ENCODE measurements around the gene SLC36A1. TPM values are rescaled to one million over a fixed set of nuclear protein-coding genes. Genes with fewer than 3 reads are reported as not detected.
A peak's percentile ranks its signal among the peaks of the same experiment; 100 is the strongest.
"Not testable (repeated sequence)": the region's sequence is repeated elsewhere in the genome, so short reads cannot be mapped to it uniquely, and the experiment has no call there.

Gene SLC36A1
- total RNA-seq, 1 experiment from 2014 or later = 7.4 TPM

- H3K9me2 ChIP-seq (ENCODE audit: insufficient read depth); H3K4me2 ChIP-seq (ENCODE audit: low read length); H3K27me3 ChIP-seq (ENCODE audit: insufficient read depth, low read length); H3K79me2 ChIP-seq (ENCODE audit: insufficient read depth, low read length); POLR2A ChIA-PET; H3K9ac ChIP-seq (ENCODE audit: low read length); H3K9me3 ChIP-seq (ENCODE audit: control insufficient read depth in 1 of 2, insufficient read depth in 1 of 2, low read depth in 1 of 2, low read length in 2 of 2); RAD21 ChIA-PET (ENCODE audit: low non-redundant PET in 1 of 2, low total read pairs in 2 of 2, uncharacterized antibody in 2 of 2, unreplicated experiment in 2 of 2); H2AFZ ChIP-seq (ENCODE audit: low read depth, low read length, poor library complexity, severe bottlenecking); intact Hi-C loops (cut with micrococcal nuclease); ATAC-seq; H4K20me1 ChIP-seq (ENCODE audit: insufficient read depth); H3K27ac ChIP-seq (ENCODE audit: low read depth, low read length); H3K36me3 ChIP-seq (ENCODE audit: control insufficient read depth in 1 of 2, insufficient read depth in 2 of 2, low read length in 2 of 2); BruUV-seq (replicated peaks); H3K4me3 ChIP-seq (replicated peaks in 1 of 2; ENCODE audit: low read depth in 1 of 2, low read length in 2 of 2); H3K4me1 ChIP-seq (ENCODE audit: control insufficient read depth in 1 of 2, insufficient read depth in 2 of 2, low read length in 2 of 2); DNase-seq (ENCODE audit: low read depth, low spot score): not testable (repeated sequence)
- CTCF ChIA-PET = interaction anchor here (1.6 to 1.9 kb wide), 2 partner anchors 9 to 144 kb away, joined by 5 to 6 read pairs; no protein-coding TSS in a partner anchor
These were observed 60.9 kb downstream of the SLC36A1 start for GRCh38 chr5:151508308-151508707.

GRCh38 chr5:151509231-151509630 is 61.8 kb downstream of the SLC36A1 start:
- DNase-seq (ENCODE audit: low read depth, low spot score) (no peak), ATAC-seq (peak; percentile 22; the same call in 1 of the 2 replicates)
- H4K20me1 ChIP-seq (ENCODE audit: insufficient read depth) = no peaks in the 10 kb centered on the region
- H3K4me3 ChIP-seq (replicated peaks in 1 of 2; ENCODE audit: low read depth in 1 of 2, low read length in 2 of 2) = no peak overlapping the region
- ChIA-PET CTCF (interaction anchor here (0.5 to 1.9 kb wide), 4 partner anchors 10 to 1006 kb away, joined by 3 to 6 read pairs (median 5); no protein-coding TSS in a partner anchor), POLR2A (no interaction called here), RAD21 (ENCODE audit: low non-redundant PET in 1 of 2, low total read pairs in 2 of 2, uncharacterized antibody in 2 of 2, unreplicated experiment in 2 of 2) (no interaction called here)
- no TSS peak for BruUV-seq (replicated peaks)
- H3K4me2 ChIP-seq (ENCODE audit: low read length) = no peak overlapping the region
- H3K79me2 ChIP-seq (ENCODE audit: insufficient read depth, low read length) = no peaks in the 10 kb centered on the region
- TF ChIP-seq EGR1 (IDR thresholded peaks at IDR 0.05; ENCODE audit: low read depth) (no peak), SP1 (IDR thresholded peaks at IDR 0.05; ENCODE audit: low read depth) (no peak), POLR2AphosphoS5 (IDR thresholded peaks at IDR 0.05; ENCODE audit: low read depth, low read length) (no peak)
- TF ChIP-seq, protein P1, sequence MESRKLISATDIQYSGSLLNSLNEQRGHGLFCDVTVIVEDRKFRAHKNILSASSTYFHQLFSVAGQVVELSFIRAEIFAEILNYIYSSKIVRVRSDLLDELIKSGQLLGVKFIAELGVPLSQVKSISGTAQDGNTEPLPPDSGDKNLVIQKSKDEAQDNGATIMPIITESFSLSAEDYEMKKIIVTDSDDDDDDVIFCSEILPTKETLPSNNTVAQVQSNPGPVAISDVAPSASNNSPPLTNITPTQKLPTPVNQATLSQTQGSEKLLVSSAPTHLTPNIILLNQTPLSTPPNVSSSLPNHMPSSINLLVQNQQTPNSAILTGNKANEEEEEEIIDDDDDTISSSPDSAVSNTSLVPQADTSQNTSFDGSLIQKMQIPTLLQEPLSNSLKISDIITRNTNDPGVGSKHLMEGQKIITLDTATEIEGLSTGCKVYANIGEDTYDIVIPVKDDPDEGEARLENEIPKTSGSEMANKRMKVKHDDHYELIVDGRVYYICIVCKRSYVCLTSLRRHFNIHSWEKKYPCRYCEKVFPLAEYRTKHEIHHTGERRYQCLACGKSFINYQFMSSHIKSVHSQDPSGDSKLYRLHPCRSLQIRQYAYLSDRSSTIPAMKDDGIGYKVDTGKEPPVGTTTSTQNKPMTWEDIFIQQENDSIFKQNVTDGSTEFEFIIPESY (IDR thresholded peaks at IDR 0.05; ENCODE audit: extremely low read depth, insufficient replicate concordance, low read length) = no peak
- no peaks in the 10 kb centered on the region for H3K27me3 ChIP-seq (ENCODE audit: insufficient read depth, low read length)
- H2AFZ ChIP-seq (ENCODE audit: low read depth, low read length, poor library complexity, severe bottlenecking) = no peak overlapping the region
- no peaks in the 10 kb centered on the region for H3K9me2 ChIP-seq (ENCODE audit: insufficient read depth)
- intact Hi-C loops (cut with micrococcal nuclease) = no loop called here
- no peaks in the 10 kb centered on the region for H3K36me3 ChIP-seq (ENCODE audit: control insufficient read depth in 1 of 2, insufficient read depth in 2 of 2, low read length in 2 of 2)
- no peaks in the 10 kb centered on the region for H3K9me3 ChIP-seq (ENCODE audit: control insufficient read depth in 1 of 2, insufficient read depth in 1 of 2, low read depth in 1 of 2, low read length in 2 of 2)
- no peak overlapping the region for H3K27ac ChIP-seq (ENCODE audit: low read depth, low read length)
- no peak overlapping the region for H3K9ac ChIP-seq (ENCODE audit: low read length)
- H3K4me1 ChIP-seq (ENCODE audit: control insufficient read depth in 1 of 2, insufficient read depth in 2 of 2, low read length in 2 of 2) = peaks cover 0 to 8% of the 10 kb centered on the region in 2 experiments; a peak in 1 of 4 replicates

Measured in HCT116 (cell line).